HG03439 (cell line): ENCODE data around the gene ZBTB42.

Source experiments
- ATAC-seq: cut with Tn5 transposase; IDR thresholded peaks from one replicate; pipeline ENCODE4 v1.9.1; 2021; ENCODE audit warnings: mild to moderate bottlenecking, moderate library complexity; ENCODE audit not compliant: unreplicated experiment

ZBTB42 gene

GRCh38 chr14:104782086-104782807, 18.7 kb upstream of the ZBTB42 start:
- no peak for ATAC-seq

GRCh38 chr14:104782808-104783139, 18.1 kb upstream of the ZBTB42 start:
- no peak for ATAC-seq

- no peak for ATAC-seq
Measured at GRCh38 chr14:104783484-104784217, 17.2 kb upstream of the ZBTB42 start.

- ATAC-seq: no peak
Measured at GRCh38 chr14:104784218-104784568, 16.7 kb upstream of the ZBTB42 start.

- ATAC-seq: no peak
Measured at GRCh38 chr14:104784846-104785707, 15.8 kb upstream of the ZBTB42 start.

- ATAC-seq: no peak
Measured at GRCh38 chr14:104785708-104786080, 15.2 kb upstream of the ZBTB42 start.

- ATAC-seq: no peak
Measured at GRCh38 chr14:104786091-104786586, 14.8 kb upstream of the ZBTB42 start.

GRCh38 chr14:104786726-104787675, 13.9 kb upstream of the ZBTB42 start:
- ATAC-seq: no peak

- ATAC-seq: no peak
Measured at GRCh38 chr14:104787736-104788135, 13.2 kb upstream of the ZBTB42 start.

GRCh38 chr14:104788161-104788818, 12.6 kb upstream of the ZBTB42 start:
- no peak for ATAC-seq

GRCh38 chr14:104788873-104789663, 11.8 kb upstream of the ZBTB42 start:
- ATAC-seq: no peak

GRCh38 chr14:104789752-104790743, 10.9 kb upstream of the ZBTB42 start:
- ATAC-seq: no peak

GRCh38 chr14:104791425-104791824, 9.5 kb upstream of the ZBTB42 start:
- no peak for ATAC-seq

GRCh38 chr14:104792101-104792884, 8.6 kb upstream of the ZBTB42 start:
- ATAC-seq: no peak

- ATAC-seq: no peak
Measured at GRCh38 chr14:104792945-104793702, 7.8 kb upstream of the ZBTB42 start.

GRCh38 chr14:104793703-104793959, 7.3 kb upstream of the ZBTB42 start:
- ATAC-seq: no peak

- ATAC-seq: no peak
Measured at GRCh38 chr14:104794099-104794498, 6.8 kb upstream of the ZBTB42 start.
